H7 (cell line): Measurements from ENCODE around the gene KRT86. TPM values are rescaled to one million over a fixed set of nuclear protein-coding genes. Genes with fewer than 3 reads are reported as not detected.
"Not testable (repeated sequence)": the region's sequence is repeated elsewhere in the genome, so short reads cannot be mapped to it uniquely, and the experiment has no call there.

Experiments used
- DNase-seq: peaks from one replicate; pipeline ENCODE4 v3.0.0; 2012
- H3K27me3 ChIP-seq: 2 replicates; pipeline ENCODE4 v1.6.0; 2011; ENCODE audit warnings: mild to moderate bottlenecking, low read length; ENCODE audit not compliant: control insufficient read depth, insufficient read depth
- H3K36me3 ChIP-seq: replicated peaks from 2 replicates; pipeline ENCODE4 v1.5.1; 2011; ENCODE audit warnings: low read length; ENCODE audit not compliant: control insufficient read depth, insufficient read depth
- H3K4me3 ChIP-seq: 2 replicates; pipeline ENCODE4 v1.5.1; 2011; ENCODE audit warnings: low read depth, mild to moderate bottlenecking, control low read depth, low read length, moderate library complexity; ENCODE audit not compliant: insufficient read depth
- total RNA-seq: library from RNA; depleted of rRNA; stranded (reverse); fragments of >200 nt; shearing (Covaris generic); gene quantifications from 2 replicates; pipeline ENCODE4 v1.2.3, GENCODE V29; 2014

Gene KRT86
- total RNA-seq, 1 experiment from 2014 or later = not detected

- no peak for DNase-seq
- H3K27me3 ChIP-seq = peaks cover 16% of the 10 kb centered on the region
These were observed 39.0 kb downstream of the KRT86 start for GRCh38 chr12:52313461-52313860.

GRCh38 chr12:52313926-52314325 is 39.5 kb downstream of the KRT86 start:
- Histone ChIP-seq H3K27me3 (peaks cover 11% of the 10 kb centered on the region), H3K36me3 (no peaks in the 10 kb centered on the region), H3K4me3 (no peak overlapping the region)
- DNase-seq = no peak

More at GRCh38 chr12:52313461-52313860, 39.0 kb downstream of the KRT86 start:
- Histone ChIP-seq H3K36me3 (no peaks in the 10 kb centered on the region), H3K4me3 (no peak overlapping the region)

- H3K27me3 ChIP-seq = peaks cover 6% of the 10 kb centered on the region
- no peak for DNase-seq
- H3K36me3 ChIP-seq = no peaks in the 10 kb centered on the region
- no peak overlapping the region for H3K4me3 ChIP-seq
These were observed 40.1 kb downstream of the KRT86 start for GRCh38 chr12:52314511-52314910.

GRCh38 chr12:52315721-52316120 is 41.3 kb downstream of the KRT86 start:
- peak; percentile 82 for DNase-seq
- H3K36me3 ChIP-seq, H3K27me3 ChIP-seq, H3K4me3 ChIP-seq: not testable (repeated sequence)

- no peak overlapping the region for H3K4me3 ChIP-seq
- H3K36me3 ChIP-seq = no peaks in the 10 kb centered on the region
- no peaks in the 10 kb centered on the region for H3K27me3 ChIP-seq
- no peak for DNase-seq
These were observed 41.8 kb downstream of the KRT86 start for GRCh38 chr12:52316290-52316689.

GRCh38 chr12:52316701-52317100 is 42.3 kb downstream of the KRT86 start:
- DNase-seq = no peak
- no peak overlapping the region for H3K4me3 ChIP-seq
- no peaks in the 10 kb centered on the region for H3K36me3 ChIP-seq
- H3K27me3 ChIP-seq = no peaks in the 10 kb centered on the region

- Histone ChIP-seq H3K36me3 (no peaks in the 10 kb centered on the region), H3K27me3 (no peaks in the 10 kb centered on the region), H3K4me3 (no peak overlapping the region)
- DNase-seq = no peak
These were observed 43.1 kb downstream of the KRT86 start for GRCh38 chr12:52317468-52318052.

GRCh38 chr12:52318241-52318990 is 44.0 kb downstream of the KRT86 start:
- DNase-seq = no peak
- H3K27me3 ChIP-seq = no peaks in the 10 kb centered on the region
- H3K36me3 ChIP-seq = no peaks in the 10 kb centered on the region
- H3K4me3 ChIP-seq = no peak overlapping the region

- Histone ChIP-seq H3K27me3 (no peaks in the 10 kb centered on the region), H3K4me3 (no peak overlapping the region), H3K36me3 (no peaks in the 10 kb centered on the region)
- DNase-seq = peak; percentile 72
These were observed 44.7 kb downstream of the KRT86 start for GRCh38 chr12:52319097-52319496.

GRCh38 chr12:52320784-52321400 is 46.4 kb downstream of the KRT86 start, which contains the start of gene KRT83:
KRT83 (minus strand) TSS chr12:52321398; CDS start chr12:52321335, 63 bp downstream.
- Histone ChIP-seq H3K36me3 (no peaks in the 10 kb centered on the region), H3K4me3 (no peak within 1 kb of the TSS), H3K27me3 (no peaks in the 10 kb centered on the region)
- peak; percentile 69 for DNase-seq

GRCh38 chr12:52321418-52321817 is 47.0 kb downstream of the KRT86 start:
- no peaks in the 10 kb centered on the region for H3K36me3 ChIP-seq
- H3K4me3 ChIP-seq = no peak overlapping the region
- DNase-seq = no peak
- no peaks in the 10 kb centered on the region for H3K27me3 ChIP-seq

GRCh38 chr12:52322069-52322468 is 47.6 kb downstream of the KRT86 start:
- H3K27me3 ChIP-seq = no peaks in the 10 kb centered on the region
- no peak overlapping the region for H3K4me3 ChIP-seq
- no peak for DNase-seq
- H3K36me3 ChIP-seq = no peaks in the 10 kb centered on the region

- no peak overlapping the region for H3K4me3 ChIP-seq
- DNase-seq = no peak
- no peaks in the 10 kb centered on the region for H3K36me3 ChIP-seq
- no peaks in the 10 kb centered on the region for H3K27me3 ChIP-seq
These were observed 48.6 kb downstream of the KRT86 start for GRCh38 chr12:52323001-52323400.

GRCh38 chr12:52323416-52324152 is 49.1 kb downstream of the KRT86 start:
- DNase-seq = no peak
- H3K27me3 ChIP-seq = no peaks in the 10 kb centered on the region
- no peaks in the 10 kb centered on the region for H3K36me3 ChIP-seq
- no peak overlapping the region for H3K4me3 ChIP-seq

GRCh38 chr12:52324153-52324444 is 49.7 kb downstream of the KRT86 start:
- Histone ChIP-seq H3K36me3 (no peaks in the 10 kb centered on the region), H3K4me3 (no peak overlapping the region), H3K27me3 (no peaks in the 10 kb centered on the region)
- no peak for DNase-seq
